SK-N-SH (cell line): ENCODE results near the gene NEURL1. TPM values are rescaled to one million over a fixed set of nuclear protein-coding genes. Genes with fewer than 3 reads are reported as not detected.

Experiments used
- CTCF ChIA-PET: fragments of 300-600, 350-600 bp; formaldehyde crosslinking; extraction: SDS; loops from one replicate; lab custom pipeline; 2021; lab: Yijun Ruan, JAX
- POLR2A ChIA-PET: fragments of 350-600 bp; sonication (Branson Sonifier 250); formaldehyde crosslinking; extraction: SDS; loops from one replicate; lab custom pipeline; 2020; ENCODE audit warnings: antibody characterized with exemption, inconsistent platforms; lab: Yijun Ruan, JAX
- DNase-seq: peaks from one replicate; pipeline ENCODE4 v3.0.0; 2012
- H2AFZ ChIP-seq: fragments of 200-600 bp; sonication (generic); 2 replicates; pipeline ENCODE4 v1.8.1; 2016; ENCODE audit warnings: antibody characterized with exemption, mild to moderate bottlenecking, low read depth
- H3F3A ChIP-seq: fragments of 200-600 bp; sonication (generic); replicated peaks from 2 replicates; pipeline ENCODE3; 2016; ENCODE audit warnings: antibody characterized with exemption, mild to moderate bottlenecking; ENCODE audit not compliant: insufficient read depth
- H3K27ac ChIP-seq, 2 experiments: fragments of 200-500 bp in 1 of 2; fragments of 200-600 bp in 1 of 2; sonication (Bioruptor generic) in 1 of 2; sonication (generic), shearing (Covaris generic) in 1 of 2; 2 replicates each; pipeline versions ENCODE4 v1.5.1 to v1.6.1; 2014 to 2016; ENCODE audit warnings: low read depth in 2 of 2, inconsistent platforms in 1 of 2, low read length in 1 of 2, mild to moderate bottlenecking in 1 of 2, mixed read lengths in 1 of 2
- H3K27me3 ChIP-seq: fragments of 200-600 bp; sonication (generic), shearing (Covaris generic); 2 replicates; pipeline ENCODE4 v1.6.1; 2016; ENCODE audit warnings: mixed run types; ENCODE audit not compliant: insufficient read depth
- H3K36me3 ChIP-seq, 2 experiments: fragments of 200-500 bp in 1 of 2; fragments of 200-600 bp in 1 of 2; sonication (Bioruptor generic) in 1 of 2; sonication (generic) in 1 of 2; replicated peaks in 1 of 2; 2 replicates each; pipeline versions ENCODE3 to v1.5.1; 2014 to 2016; ENCODE audit warnings: low read length in 1 of 2, mild to moderate bottlenecking in 1 of 2; ENCODE audit not compliant: insufficient read depth in 2 of 2, control insufficient read depth in 1 of 2
- H3K4me1 ChIP-seq, 2 experiments: fragments of 200-500 bp in 1 of 2; fragments of 200-600 bp in 1 of 2; sonication (Bioruptor generic) in 1 of 2; sonication (generic), shearing (Covaris generic) in 1 of 2; 2 replicates each; pipeline versions ENCODE4 v1.5.1 to v1.6.1; 2014 to 2016; ENCODE audit warnings: low read depth in 1 of 2, low read length in 1 of 2, mixed run types in 1 of 2; ENCODE audit not compliant: insufficient read depth in 2 of 2, control insufficient read depth in 1 of 2
- H3K4me2 ChIP-seq: fragments of 200-600 bp; sonication (generic), shearing (Covaris generic); 2 replicates; pipeline ENCODE4 v1.6.1; 2017; ENCODE audit warnings: mixed run types
- H3K4me3 ChIP-seq, 2 experiments: fragments of 200-500 bp in 1 of 2; fragments of 200-600 bp in 1 of 2; sonication (Bioruptor generic) in 1 of 2; sonication (generic), shearing (Covaris generic) in 1 of 2; 2 replicates each; pipeline versions ENCODE4 v1.5.1 to v1.8.1; 2014 to 2016; ENCODE audit warnings: low read depth in 2 of 2, inconsistent platforms in 1 of 2, low read length in 1 of 2, mild to moderate bottlenecking in 1 of 2, mixed read lengths in 1 of 2, moderate library complexity in 1 of 2
- H3K79me2 ChIP-seq: fragments of 200-600 bp; sonication (generic); 2 replicates; pipeline ENCODE4 v1.8.1; 2017; ENCODE audit warnings: mild to moderate bottlenecking; ENCODE audit not compliant: insufficient read depth
- H3K9ac ChIP-seq: fragments of 200-600 bp; sonication (generic); 2 replicates; pipeline ENCODE4 v1.6.1; 2017; ENCODE audit warnings: mixed run types
- H3K9me2 ChIP-seq: fragments of 200-600 bp; sonication (generic); 2 replicates; pipeline ENCODE4 v1.6.1; 2017; ENCODE audit warnings: mixed run types
- H3K9me3 ChIP-seq: fragments of 200-600 bp; sonication (generic); 2 replicates; pipeline ENCODE4 v1.6.1; 2017; ENCODE audit warnings: mixed run types, mild to moderate bottlenecking, moderate library complexity
- H4K20me1 ChIP-seq: fragments of 200-600 bp; sonication (generic); 2 replicates; pipeline ENCODE4 v1.6.1; 2017; ENCODE audit warnings: mild to moderate bottlenecking, mixed run types; ENCODE audit not compliant: insufficient read depth
- CHD2 ChIP-seq: fragments of 150-350 bp; IDR thresholded peaks from 2 replicates; pipeline ENCODE4 v1.6.1; 2018; ENCODE audit warnings: low read length; ENCODE audit not compliant: partially characterized antibody
- CTCF ChIP-seq: fragments of 200-600 bp; sonication (generic); IDR thresholded peaks from 2 replicates; pipeline ENCODE4 v1.6.1; 2017; ENCODE audit warnings: antibody characterized with exemption, mild to moderate bottlenecking, moderate library complexity
- EZH2phosphoT487 ChIP-seq: fragments of 200-600 bp; sonication (generic); IDR thresholded peaks from 2 replicates; pipeline ENCODE4 v1.6.1; 2017; ENCODE audit warnings: low read depth, mixed run types, mild to moderate bottlenecking, antibody characterized with exemption, moderate library complexity, borderline replicate concordance
- FOSL2 ChIP-seq: IDR thresholded peaks from 2 replicates; pipeline ENCODE4 v1.4.0; 2012; ENCODE audit warnings: low read depth, mild to moderate bottlenecking, moderate library complexity, borderline replicate concordance
- NRF1 ChIP-seq: IDR thresholded peaks from 2 replicates; pipeline ENCODE4 v1.6.1; 2012; ENCODE audit warnings: low read depth, mild to moderate bottlenecking, low read length
- PBX3 ChIP-seq: IDR thresholded peaks from 2 replicates; pipeline ENCODE4; 2012
- RCOR1 ChIP-seq: fragments of 150-350 bp; IDR thresholded peaks from 2 replicates; pipeline ENCODE4 v1.6.1; 2017; ENCODE audit warnings: antibody characterized with exemption, low read length
- RFX5 ChIP-seq: IDR thresholded peaks from 2 replicates; pipeline ENCODE4 v1.6.1; 2012; ENCODE audit warnings: mild to moderate bottlenecking, improper control_type of control experiment, low read length
- RXRA ChIP-seq: IDR thresholded peaks from 2 replicates; pipeline ENCODE4 v1.4.0; 2012; ENCODE audit warnings: low read depth, mild to moderate bottlenecking, borderline replicate concordance
- USF1 ChIP-seq: IDR thresholded peaks from 2 replicates; pipeline ENCODE4 v1.4.0; 2012; ENCODE audit warnings: low read depth, borderline replicate concordance
- ZBTB33 ChIP-seq: IDR thresholded peaks from 2 replicates; pipeline ENCODE4 v1.4.0; 2012; ENCODE audit warnings: low read depth, borderline replicate concordance
- WGBS: methylation state at CpG from one replicate; pipeline ENCODE4 v1.1.6; 2017; ENCODE audit warnings: low lambda C conversion rate; 5-methylcytosine and 5-hydroxymethylcytosine counted together
- polyA plus RNA-seq, 3 experiments: library from polyadenylated mRNA; depleted of rRNA; stranded (reverse); fragments of >200 nt; gene quantifications; 2 replicates each; pipeline ENCODE4 v1.2.3, GENCODE V29; 2012

Gene NEURL1
- polyA plus RNA-seq, 1 of the 3 experiments (the other 2 are of a cell fraction) = 0.05 TPM

GRCh38 chr10:103459615-103460014, 33.9 kb upstream of the NEURL1 start:
- Histone ChIP-seq H3K9me3 (no peaks in the 10 kb centered on the region), H3K27ac (no peak overlapping the region), H3K79me2 (no peaks in the 10 kb centered on the region), H3K4me1 (no peaks in the 10 kb centered on the region; a peak in 1 of 4 replicates), H3K36me3 (no peaks in the 10 kb centered on the region), H4K20me1 (no peaks in the 10 kb centered on the region), H3K27me3 (no peaks in the 10 kb centered on the region), H3K9ac (no peak overlapping the region), H3K9me2 (no peaks in the 10 kb centered on the region), H3F3A (no peaks in the 10 kb centered on the region), H3K4me3 (no peak overlapping the region), H3K4me2 (no peak overlapping the region), H2AFZ (no peak overlapping the region)
- ChIA-PET CTCF (interaction anchor here (1.1 to 2.0 kb wide), 3 partner anchors 24 to 43 kb away, joined by 3 to 8 read pairs (median 4); no protein-coding TSS in a partner anchor), POLR2A (no interaction called here)
- no peak for DNase-seq
- no CpG with 5 or more reads among the region's 4 CpGs for WGBS
- TF ChIP-seq RCOR1 = no peak
- no peak for TF ChIP-seq RXRA
- no peak for TF ChIP-seq PBX3
- no peak for TF ChIP-seq NRF1
- TF ChIP-seq USF1 = no peak
- no peak for TF ChIP-seq ZBTB33
- no peak for TF ChIP-seq FOSL2
- no peak for TF ChIP-seq CHD2
- TF ChIP-seq EZH2phosphoT487 = no peak
- no peak for TF ChIP-seq RFX5

- H3K4me3 ChIP-seq = no peak overlapping the region
- no peaks in the 10 kb centered on the region for H3K79me2 ChIP-seq
- no peak for TF ChIP-seq RXRA
- no peak for TF ChIP-seq CTCF
- no peak overlapping the region for H2AFZ ChIP-seq
- ChIA-PET CTCF (interaction anchor here (1.2 kb wide), 1 partner anchor 12 kb away, joined by 4 read pairs; no protein-coding TSS in a partner anchor), POLR2A (no interaction called here)
- H3K27ac ChIP-seq = no peak overlapping the region
- H3K9ac ChIP-seq = no peak overlapping the region
- 73% methylated on average over 4 of the region's 4 CpGs for WGBS
- no peaks in the 10 kb centered on the region for H3K4me1 ChIP-seq
- no peaks in the 10 kb centered on the region for H3F3A ChIP-seq
- H4K20me1 ChIP-seq = no peaks in the 10 kb centered on the region
- H3K36me3 ChIP-seq = no peaks in the 10 kb centered on the region
- H3K9me3 ChIP-seq = no peaks in the 10 kb centered on the region
- no peak for DNase-seq
- no peak overlapping the region for H3K4me2 ChIP-seq
- no peaks in the 10 kb centered on the region for H3K27me3 ChIP-seq
- H3K9me2 ChIP-seq = no peaks in the 10 kb centered on the region
These were observed 30.0 kb upstream of the NEURL1 start for GRCh38 chr10:103463499-103463898.
